ENCODE results near the gene THAP8.
A peak's percentile ranks its signal among the peaks of the same experiment; 100 is the strongest.

GRCh38 chr19:35986664-35987570 is 67.2 kb downstream of the THAP8 start:
- 0 out of 2 replicates have a peak, but pooled peaks have one; percentile 14 for TF ChIP-seq CTCF (conservative IDR thresholded peaks at IDR 0.05; ENCODE audit: low read length)
- TF ChIP-seq EZH2phosphoT487 (IDR thresholded peaks at IDR 0.05; ENCODE audit: borderline replicate concordance) = no peak

All from Loucy (cell line).